Calu3 (cell line): Measurements from ENCODE around the gene FARS2. TPM values are rescaled to one million over a fixed set of nuclear protein-coding genes. Genes with fewer than 3 reads are reported as not detected.

ENCODE experiments used
- BruUV-seq: library from RNA; stranded (reverse); fragments of 400-500 nt; replicated peaks from 2 replicates; lab custom pipeline; 2021; lab: Mats Ljungman, UMichigan
- CTCF ChIA-PET: fragments of 300-600 bp; sonication (Branson Sonifier 250); formaldehyde crosslinking; loops from one replicate; lab custom pipeline; 2022; ENCODE audit warnings: antibody characterized with exemption; lab: Charles Lee
- DNase-seq: peaks from one replicate; pipeline ENCODE4 v3.0.0; 2022
- H3K27ac Mint-ChIP-seq: one replicate; pipeline ENCODE4 v1.8.0; 2022; ENCODE audit warnings: mixed read lengths; ENCODE audit not compliant: unreplicated experiment
- H3K27me3 Mint-ChIP-seq: one replicate; pipeline ENCODE4 v1.8.0; 2022; ENCODE audit warnings: mixed read lengths; ENCODE audit not compliant: unreplicated experiment
- H3K36me3 Mint-ChIP-seq: one replicate; pipeline ENCODE4 v1.8.0; 2022; ENCODE audit warnings: mild to moderate bottlenecking, moderate library complexity, mixed read lengths; ENCODE audit not compliant: insufficient read depth, unreplicated experiment
- H3K4me1 Mint-ChIP-seq: one replicate; pipeline ENCODE4 v1.8.0; 2022; ENCODE audit warnings: mild to moderate bottlenecking, low read depth, mixed read lengths; ENCODE audit not compliant: unreplicated experiment
- H3K4me3 Mint-ChIP-seq: one replicate; pipeline ENCODE4 v1.8.0; 2022; ENCODE audit warnings: mild to moderate bottlenecking, low read depth, moderate library complexity, mixed read lengths; ENCODE audit not compliant: unreplicated experiment
- H3K9me3 Mint-ChIP-seq: one replicate; pipeline ENCODE4 v1.8.0; 2022; ENCODE audit warnings: low read depth, mixed read lengths; ENCODE audit not compliant: unreplicated experiment
- intact Hi-C: fragments of 100-400 bp; cut with micrococcal nuclease; formaldehyde crosslinking; loops from one replicate; pipeline ENCODE4 v1.10.0; 2022; ENCODE audit not compliant: unreplicated experiment
- total RNA-seq: library from RNA; stranded (reverse); gene quantifications from 2 replicates; pipeline ENCODE4 v1.2.3, GENCODE V29; 2022
- TF ChIP-seq, protein P1 (sequence below): fragments of 200-600 bp; IDR thresholded peaks from one replicate; pipeline ENCODE4 v1.8.0; 2022; ENCODE audit warnings: antibody characterized with exemption; ENCODE audit not compliant: unreplicated experiment

The FARS2 gene
- total RNA-seq, 1 experiment from 2014 or later: 13.4 TPM

DNA sequence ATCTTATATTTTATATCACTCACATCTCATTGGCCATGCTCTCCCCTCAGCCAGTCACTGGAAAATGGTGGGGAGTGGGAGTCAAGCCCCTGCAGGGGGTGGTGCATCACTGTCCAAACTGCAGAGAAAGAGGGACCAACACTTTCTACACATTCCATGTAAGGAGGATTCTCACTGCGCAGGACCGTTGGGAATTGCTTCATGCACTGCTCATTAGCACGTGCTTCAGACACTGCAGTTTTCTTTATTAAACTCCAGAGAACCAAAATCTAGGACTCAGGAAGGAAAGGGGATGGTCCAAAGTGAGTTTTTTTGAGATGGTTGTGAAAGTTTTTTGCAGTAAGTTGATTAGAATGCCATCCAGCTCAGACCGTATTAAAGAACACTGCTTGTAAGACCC is 269.8 kb downstream of the FARS2 start:
- Mint-ChIP-seq H3K27ac (no peak overlapping the region), H3K4me3 (no peak overlapping the region), H3K9me3 (no peaks in the 10 kb centered on the region), H3K4me1 (no peaks in the 10 kb centered on the region), H3K27me3 (no peaks in the 10 kb centered on the region), H3K36me3 (no peaks in the 10 kb centered on the region)
- TF ChIP-seq, protein P1, sequence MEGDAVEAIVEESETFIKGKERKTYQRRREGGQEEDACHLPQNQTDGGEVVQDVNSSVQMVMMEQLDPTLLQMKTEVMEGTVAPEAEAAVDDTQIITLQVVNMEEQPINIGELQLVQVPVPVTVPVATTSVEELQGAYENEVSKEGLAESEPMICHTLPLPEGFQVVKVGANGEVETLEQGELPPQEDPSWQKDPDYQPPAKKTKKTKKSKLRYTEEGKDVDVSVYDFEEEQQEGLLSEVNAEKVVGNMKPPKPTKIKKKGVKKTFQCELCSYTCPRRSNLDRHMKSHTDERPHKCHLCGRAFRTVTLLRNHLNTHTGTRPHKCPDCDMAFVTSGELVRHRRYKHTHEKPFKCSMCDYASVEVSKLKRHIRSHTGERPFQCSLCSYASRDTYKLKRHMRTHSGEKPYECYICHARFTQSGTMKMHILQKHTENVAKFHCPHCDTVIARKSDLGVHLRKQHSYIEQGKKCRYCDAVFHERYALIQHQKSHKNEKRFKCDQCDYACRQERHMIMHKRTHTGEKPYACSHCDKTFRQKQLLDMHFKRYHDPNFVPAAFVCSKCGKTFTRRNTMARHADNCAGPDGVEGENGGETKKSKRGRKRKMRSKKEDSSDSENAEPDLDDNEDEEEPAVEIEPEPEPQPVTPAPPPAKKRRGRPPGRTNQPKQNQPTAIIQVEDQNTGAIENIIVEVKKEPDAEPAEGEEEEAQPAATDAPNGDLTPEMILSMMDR: no peak
- intact Hi-C loops: no loop called here
- no peak for DNase-seq
- no TSS peak for BruUV-seq
- CTCF ChIA-PET: no interaction called here

- H3K27me3 Mint-ChIP-seq: no peaks in the 10 kb centered on the region
- DNase-seq: no peak
- intact Hi-C loops: no loop called here
- no peaks in the 10 kb centered on the region for H3K36me3 Mint-ChIP-seq
- H3K9me3 Mint-ChIP-seq: no peaks in the 10 kb centered on the region
- no TSS peak for BruUV-seq
- H3K4me1 Mint-ChIP-seq: no peaks in the 10 kb centered on the region
- H3K4me3 Mint-ChIP-seq: no peak overlapping the region
- H3K27ac Mint-ChIP-seq: no peak overlapping the region
- CTCF ChIA-PET: no interaction called here
- TF ChIP-seq, protein P1: no peak
Measured at GRCh38 chr6:5531853-5532375, 270.6 kb downstream of the FARS2 start.

GRCh38 chr6:5532941-5533340 is 271.6 kb downstream of the FARS2 start:
- Mint-ChIP-seq H3K9me3 (no peaks in the 10 kb centered on the region), H3K4me3 (no peak overlapping the region), H3K4me1 (no peaks in the 10 kb centered on the region), H3K36me3 (no peaks in the 10 kb centered on the region), H3K27ac (no peak overlapping the region), H3K27me3 (no peaks in the 10 kb centered on the region)
- TF ChIP-seq, protein P1: no peak
- no peak for DNase-seq
- CTCF ChIA-PET: no interaction called here
- intact Hi-C loops: no loop called here
- no TSS peak for BruUV-seq

- no TSS peak for BruUV-seq
- Mint-ChIP-seq H3K27me3 (no peaks in the 10 kb centered on the region), H3K36me3 (no peaks in the 10 kb centered on the region), H3K9me3 (no peaks in the 10 kb centered on the region), H3K27ac (no peak overlapping the region), H3K4me3 (no peak overlapping the region), H3K4me1 (no peaks in the 10 kb centered on the region)
- TF ChIP-seq, protein P1: no peak
- no peak for DNase-seq
- intact Hi-C loops: no loop called here
- CTCF ChIA-PET: no interaction called here
Measured at GRCh38 chr6:5534643-5535042, 273.3 kb downstream of the FARS2 start.
